ENCODE data around the gene FAM135A. TPM values are rescaled to one million over a fixed set of nuclear protein-coding genes. Genes with fewer than 3 reads are reported as not detected.
A peak's percentile ranks its signal among the peaks of the same experiment; 100 is the strongest.

FAM135A gene
- total RNA-seq, 4 donors from 2014 or later: 52.2 to 119 (median 66.1) TPM

- Histone ChIP-seq H3K36me3 (no peaks in the 10 kb centered on the region), H3K27ac (no peak overlapping the region), H3K4me3 (no peak overlapping the region), H3K27me3 (no peaks in the 10 kb centered on the region), H3K4me1 (no peaks in the 10 kb centered on the region), H3K9me3 (no peaks in the 10 kb centered on the region)
- no peak for TF ChIP-seq POLR2AphosphoS5 (IDR thresholded peaks at IDR 0.05)
- TF ChIP-seq POLR2A (IDR thresholded peaks at IDR 0.05): no peak
- TF ChIP-seq CTCF (IDR thresholded peaks at IDR 0.05): no peak
- WGBS: 82% methylated on average over 1 of the region's 1 CpG
- no peak for DNase-seq (ENCODE audit: low spot score in 2 of 2)
Observed at GRCh38 chr6:70404658-70405057, 8.7 kb upstream of the FAM135A start.

GRCh38 chr6:70409216-70409615 lies 4.1 kb upstream of the FAM135A start:
- H3K4me3 ChIP-seq: no peak overlapping the region
- no peaks in the 10 kb centered on the region for H3K27me3 ChIP-seq
- H3K4me1 ChIP-seq: peaks cover 13% of the 10 kb centered on the region
- DNase-seq (ENCODE audit: low spot score in 2 of 2): no peak
- H3K36me3 ChIP-seq: no peaks in the 10 kb centered on the region
- no peak overlapping the region for H3K27ac ChIP-seq
- 80% methylated on average over 2 of the region's 2 CpGs for WGBS
- no peaks in the 10 kb centered on the region for H3K9me3 ChIP-seq
- TF ChIP-seq POLR2A (IDR thresholded peaks at IDR 0.05): no peak
- TF ChIP-seq CTCF (IDR thresholded peaks at IDR 0.05): no peak
- no peak for TF ChIP-seq POLR2AphosphoS5 (IDR thresholded peaks at IDR 0.05)
- no peak for TF ChIP-seq EP300 (IDR thresholded peaks at IDR 0.05)

- Histone ChIP-seq H3K27me3 (no peaks in the 10 kb centered on the region), H3K27ac (no peak overlapping the region), H3K36me3 (no peaks in the 10 kb centered on the region), H3K4me3 (no peak overlapping the region), H3K4me1 (peaks cover 28% of the 10 kb centered on the region), H3K9me3 (no peaks in the 10 kb centered on the region)
- DNase-seq (ENCODE audit: low spot score in 2 of 2): no peak
- TF ChIP-seq CTCF (IDR thresholded peaks at IDR 0.05) (no peak), POLR2AphosphoS5 (IDR thresholded peaks at IDR 0.05) (no peak), POLR2A (IDR thresholded peaks at IDR 0.05) (no peak)
- WGBS: 72% methylated on average over 7 of the region's 7 CpGs
Observed at GRCh38 chr6:70411542-70412251, 1.6 kb upstream of the FAM135A start.

- Histone ChIP-seq H3K27me3 (no peaks in the 10 kb centered on the region), H3K36me3 (no peaks in the 10 kb centered on the region), H3K4me3 (peak overlapping the region; percentile 70), H3K4me1 (peaks cover 28% of the 10 kb centered on the region), H3K9me3 (no peaks in the 10 kb centered on the region), H3K27ac (peak overlapping the region; percentile 88)
- TF ChIP-seq EP300 (IDR thresholded peaks at IDR 0.05): no peak
- peak in 1 of 3 donors; percentile 8 for TF ChIP-seq POLR2AphosphoS5 (IDR thresholded peaks at IDR 0.05)
- TF ChIP-seq POLR2A (IDR thresholded peaks at IDR 0.05): no peak
- no peak for TF ChIP-seq CTCF (IDR thresholded peaks at IDR 0.05)
- DNase-seq (ENCODE audit: low spot score in 2 of 2): no peak
- WGBS: 38% methylated on average over 25 of the region's 25 CpGs
Observed at GRCh38 chr6:70412252-70413113, 825 bp upstream of the FAM135A start.

- WGBS: 2% methylated on average over 20 of the region's 20 CpGs
- H3K27me3 ChIP-seq: no peaks in the 10 kb centered on the region
- peaks cover 7% of the 10 kb centered on the region for H3K36me3 ChIP-seq
- H3K27ac ChIP-seq: peak overlapping the region; percentile 88
- H3K9me3 ChIP-seq: no peaks in the 10 kb centered on the region
- TF ChIP-seq EP300 (IDR thresholded peaks at IDR 0.05) (no peak), POLR2A (IDR thresholded peaks at IDR 0.05) (no peak)
- DNase-seq (ENCODE audit: low spot score in 2 of 2): peak in 1 of 2 donors; percentile 63
- H3K4me3 ChIP-seq: peak overlapping the region; percentile 70
- peaks cover 28% of the 10 kb centered on the region for H3K4me1 ChIP-seq
Observed at GRCh38 chr6:70413992-70414494, 735 bp downstream of the FAM135A start.

All from suprapubic skin (tissue), 4 donors.